ENCODE data around the gene PILRA. TPM values are rescaled to one million over a fixed set of nuclear protein-coding genes. Genes with fewer than 3 reads are reported as not detected.

Gene PILRA
- total RNA-seq, 1 experiment from 2014 or later = 3.2 TPM

- H2BK15ac ChIP-seq (ENCODE audit: low read depth, low read length) = no peak overlapping the region
- H3K4ac ChIP-seq (ENCODE audit: low read depth, low read length) = no peak overlapping the region
- no peak overlapping the region for H3K56ac ChIP-seq (ENCODE audit: insufficient read length, low read depth, low read length)
- no peak overlapping the region for H2BK120ac ChIP-seq (ENCODE audit: low read depth, low read length, poor library complexity, severe bottlenecking)
- H3K18ac ChIP-seq (ENCODE audit: insufficient read length, low read depth, low read length) = no peak overlapping the region
- no peaks in the 10 kb centered on the region for H3K27me3 ChIP-seq (ENCODE audit: insufficient read depth, low read length)
- H4K91ac ChIP-seq (ENCODE audit: insufficient read length, low read depth, low read length) = no peak overlapping the region
- H2AK5ac ChIP-seq (ENCODE audit: insufficient read length, low read length) = no peak overlapping the region
- no peak overlapping the region for H3K14ac ChIP-seq (ENCODE audit: insufficient read depth, low read length)
- H3K9me3 Mint-ChIP-seq = no peaks in the 10 kb centered on the region; a peak in 1 of 5 replicates
- H3K23me2 ChIP-seq (ENCODE audit: insufficient read length, low read depth, low read length, poor library complexity, severe bottlenecking) = no peaks in the 10 kb centered on the region
- no peak overlapping the region for H3K4me2 ChIP-seq (ENCODE audit: insufficient read depth, insufficient read length, low read length)
- H2AFZ ChIP-seq (ENCODE audit: low read length) = no peak overlapping the region
- no CpG with 5 or more reads among the region's 8 CpGs for WGBS (ENCODE audit: extremely low coverage, insufficient read length, low lambda C conversion rate)
- H3K23ac ChIP-seq (ENCODE audit: insufficient read length, low read depth, low read length) = no peak overlapping the region
- H3K4me3 Mint-ChIP-seq = no peak overlapping the region; a peak in 1 of 5 replicates
- no peak overlapping the region for H3K9ac ChIP-seq (ENCODE audit: extremely low read depth, insufficient read length, low read length)
- no peaks in the 10 kb centered on the region for H3K79me1 ChIP-seq (ENCODE audit: insufficient read depth, low read depth, low read length, poor library complexity, severe bottlenecking)
- no peak overlapping the region for H4K8ac ChIP-seq (replicated peaks; ENCODE audit: insufficient read length, low read depth, low read length)
- H3K79me2 ChIP-seq (ENCODE audit: insufficient read depth, low read length) = no peaks in the 10 kb centered on the region
- no peaks in the 10 kb centered on the region for H3K9me3 ChIP-seq (ENCODE audit: control insufficient read depth, low read depth, low read length)
- H3K4me1 Mint-ChIP-seq = no peaks in the 10 kb centered on the region
- H2BK5ac ChIP-seq (ENCODE audit: insufficient read length, low read length) = no peak overlapping the region
- H3K27ac Mint-ChIP-seq = peak overlapping the region in 1 of 3 experiments; percentile 22; a peak in 1 of 7 replicates
- peaks cover 37 to 83% (median 68%) of the 10 kb centered on the region in 3 experiments for H3K36me3 Mint-ChIP-seq (ENCODE audit: insufficient read depth in 1 of 3, low read depth in 3 of 3)
- no peaks in the 10 kb centered on the region for H3K27me3 Mint-ChIP-seq (ENCODE audit: low read depth)
- no peak overlapping the region for H2BK12ac ChIP-seq (ENCODE audit: insufficient read length, low read depth, low read length)
- no peaks in the 10 kb centered on the region for H3K4me1 ChIP-seq (ENCODE audit: insufficient read depth, low read length)
- H4K5ac ChIP-seq (ENCODE audit: insufficient read length, low read depth, low read length) = no peak overlapping the region
- H3T11ph ChIP-seq (ENCODE audit: low read length) = no peak overlapping the region
- DNase-seq = no peak
- TF ChIP-seq CTCF (conservative IDR thresholded peaks at IDR 0.05) = no peak
- H2BK20ac ChIP-seq (ENCODE audit: low read depth, low read length, poor library complexity, severe bottlenecking) = no peak overlapping the region
- no peak overlapping the region for H3K27ac ChIP-seq (ENCODE audit: insufficient read length, low read depth, low read length)
- H4K20me1 ChIP-seq (ENCODE audit: control insufficient read depth, insufficient read depth, insufficient read length) = no peaks in the 10 kb centered on the region
Observed at GRCh38 chr7:100356416-100357068, 16.7 kb upstream of the PILRA start.

Measured in H9 (cell line).